MM.1S (cell line): ENCODE data around the gene RNF208.

ENCODE experiments used
- CTCF ChIP-seq: fragments of 300-600 bp; sonication (generic); IDR thresholded peaks from 2 replicates; pipeline ENCODE4 v1.5.1; 2016; ENCODE audit warnings: antibody characterized with exemption, low read length, mixed read lengths
- EZH2phosphoT487 ChIP-seq: fragments of 300-600 bp; sonication (generic); IDR thresholded peaks from 2 replicates; pipeline ENCODE4 v1.6.1; 2018; ENCODE audit warnings: antibody characterized with exemption, low read length

- TF ChIP-seq CTCF (no peak), EZH2phosphoT487 (no peak)
These were observed 7.4 kb downstream of the RNF208 start for GRCh38 chr9:137214620-137215019.
